GM18526 (cell line): Measurements from ENCODE around the gene USP3.

Experiments
- POLR2A ChIP-seq: IDR thresholded peaks from 3 replicates; pipeline ENCODE4 v1.6.1; 2011; ENCODE audit not compliant: insufficient read length; ENCODE audit errors: extremely low read depth

USP3 gene

DNA sequence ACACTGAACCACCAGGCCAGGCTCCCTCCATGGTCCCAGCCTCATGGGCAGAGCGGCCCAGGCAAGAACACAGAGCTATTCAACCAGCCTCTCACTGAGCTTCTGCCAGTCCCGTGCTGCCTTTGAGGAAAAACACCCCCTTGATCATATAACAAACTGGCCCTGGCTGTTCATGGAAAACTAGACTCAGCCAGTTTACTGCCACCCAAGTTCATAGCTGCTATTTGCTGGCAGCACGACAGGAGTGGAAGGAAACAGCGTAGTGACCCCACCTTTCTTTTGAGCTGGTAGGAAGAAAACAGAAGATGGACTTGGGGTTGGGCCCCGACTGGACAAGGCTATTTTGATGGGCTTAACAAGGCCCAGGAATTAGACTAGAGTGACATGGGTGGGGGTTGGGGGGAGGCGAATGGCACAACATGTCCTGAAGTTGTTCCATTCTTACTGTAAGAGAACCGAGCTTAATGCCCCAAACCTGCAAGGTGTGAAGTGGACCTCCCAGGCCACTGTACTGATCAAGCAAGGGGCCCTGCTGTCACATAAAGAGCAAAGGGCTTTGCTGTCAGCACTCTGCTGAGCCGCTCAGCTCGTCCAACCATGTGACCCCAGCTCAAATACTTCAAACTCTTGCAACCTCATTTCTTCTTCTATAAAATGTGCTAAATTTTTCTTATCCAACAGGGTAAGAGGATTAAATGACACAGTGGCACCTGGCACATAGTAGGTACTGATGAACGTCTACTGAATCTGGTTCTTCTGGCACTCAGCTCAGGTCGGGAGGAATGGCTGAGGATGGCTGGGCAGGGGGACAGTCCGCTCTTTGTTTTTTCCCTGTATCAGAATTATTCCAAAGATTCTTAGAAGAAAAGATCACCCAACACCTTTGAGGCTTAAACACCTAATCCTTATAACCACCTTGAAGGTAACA lies 94.3 kb downstream of the USP3 start:
- no peak for TF ChIP-seq POLR2A

DNA sequence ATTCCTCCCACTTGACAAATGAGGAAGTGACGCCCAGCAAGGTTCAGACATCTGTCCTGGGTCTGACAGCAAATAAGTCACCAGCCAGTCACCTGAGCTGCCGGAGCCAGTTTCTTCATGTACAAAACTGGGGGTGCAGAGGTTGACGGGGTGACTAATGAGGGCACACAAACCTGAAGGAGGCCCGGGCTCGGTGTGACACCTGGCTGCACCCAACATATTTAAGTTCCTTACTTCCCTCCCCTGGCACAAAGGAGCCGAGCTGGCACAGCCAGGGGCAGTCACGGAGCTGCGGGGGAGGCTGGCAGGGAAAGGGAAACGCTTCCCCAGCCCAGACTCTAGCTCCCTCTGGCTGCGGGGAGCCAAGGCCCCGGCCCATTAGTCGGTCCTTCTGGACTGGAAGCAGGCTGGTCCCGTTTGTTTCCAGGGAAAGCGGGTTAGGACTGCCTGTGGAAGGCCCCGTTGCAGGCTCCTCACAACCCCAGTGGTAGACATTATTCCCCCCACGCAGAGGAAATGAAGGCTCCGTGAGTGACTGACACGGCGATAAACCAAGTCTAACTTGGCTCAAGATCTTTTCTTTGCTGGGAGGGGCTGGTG lies 95.1 kb downstream of the USP3 start:
- no peak for TF ChIP-seq POLR2A

DNA sequence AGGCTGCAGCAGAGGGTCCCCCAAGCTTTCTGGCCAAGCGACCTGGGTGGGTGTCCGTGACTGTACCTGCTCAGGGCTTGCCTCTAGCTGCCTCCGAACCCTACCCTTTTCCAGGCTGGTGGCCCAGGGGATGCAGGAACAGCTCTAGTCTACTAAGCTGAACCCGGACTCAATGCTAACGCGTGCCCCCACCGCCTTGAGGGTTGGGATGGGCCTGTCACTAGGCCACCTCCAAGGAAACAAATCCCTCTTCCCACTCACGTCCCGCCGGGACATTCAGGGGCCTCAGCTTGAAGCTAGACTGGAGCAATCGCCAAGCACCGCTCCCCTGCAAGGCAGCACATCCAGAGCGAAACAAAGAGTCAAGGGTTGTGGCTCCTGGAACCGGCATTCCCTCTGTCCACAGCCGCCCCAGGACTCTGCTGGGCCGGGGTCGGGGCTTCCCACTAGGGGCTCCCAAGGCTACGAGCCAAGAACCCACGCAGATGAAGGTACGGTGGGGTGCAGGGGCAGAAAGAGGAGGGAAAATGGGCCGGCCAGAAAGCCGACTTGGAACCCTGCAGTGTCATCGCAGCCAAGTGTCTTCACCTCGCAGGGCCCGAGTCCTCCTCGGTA lies 95.7 kb downstream of the USP3 start:
- TF ChIP-seq POLR2A, result no peak

DNA sequence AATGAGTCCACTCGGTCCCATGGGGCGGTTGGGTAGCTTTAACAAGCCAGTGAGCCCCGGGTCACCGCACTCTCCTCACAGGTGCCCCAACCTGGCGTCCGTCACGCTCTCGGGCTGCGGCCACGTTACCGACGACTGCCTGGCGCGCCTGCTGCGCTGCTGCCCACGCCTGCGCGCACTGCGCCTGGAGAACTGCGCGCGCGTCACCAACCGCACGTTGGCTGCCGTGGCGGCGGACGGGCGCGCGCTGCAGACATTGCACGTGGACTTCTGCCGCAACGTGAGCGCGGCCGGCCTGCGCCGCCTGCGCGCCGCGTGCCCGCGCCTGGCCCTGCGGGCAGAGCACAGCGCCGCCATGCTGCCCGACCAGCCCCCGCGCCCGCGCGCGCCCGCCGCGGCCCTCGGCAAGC lies 96.2 kb downstream of the USP3 start:
- TF ChIP-seq POLR2A, result peak; percentile 82

DNA sequence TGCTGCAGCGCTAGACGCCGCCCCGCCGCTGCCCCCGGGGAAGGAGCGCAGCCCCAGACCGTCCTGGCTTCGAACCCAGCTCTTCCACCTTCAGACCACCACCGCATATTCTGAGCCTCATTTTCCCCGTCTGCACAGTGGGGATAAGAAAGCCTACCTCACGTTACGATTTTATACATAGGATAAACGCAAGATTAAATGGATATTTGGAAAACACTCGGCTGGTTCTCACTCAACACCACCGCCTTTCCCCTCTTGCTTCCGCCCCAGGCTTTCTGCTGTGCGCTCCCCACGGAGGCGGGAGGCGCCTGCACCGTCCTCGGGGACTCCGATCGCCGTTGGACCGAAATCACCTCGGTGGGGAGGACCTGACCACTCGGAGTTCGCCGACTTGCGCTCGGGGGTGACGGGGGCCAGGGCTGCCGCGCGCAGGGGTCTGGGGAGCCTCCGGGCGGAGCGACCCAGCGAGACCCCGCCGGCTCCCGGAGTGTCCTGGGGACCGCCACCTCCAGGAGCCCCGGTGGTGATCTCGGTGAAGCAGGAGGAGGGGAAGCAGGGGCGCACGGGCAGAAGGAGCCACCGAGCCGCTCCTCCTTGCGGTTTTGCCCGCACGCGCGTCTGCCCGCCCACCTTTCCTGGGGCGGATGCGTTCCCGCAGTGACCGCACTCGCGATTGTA lies 96.8 kb downstream of the USP3 start:
- TF ChIP-seq POLR2A, result peak; percentile 27

DNA sequence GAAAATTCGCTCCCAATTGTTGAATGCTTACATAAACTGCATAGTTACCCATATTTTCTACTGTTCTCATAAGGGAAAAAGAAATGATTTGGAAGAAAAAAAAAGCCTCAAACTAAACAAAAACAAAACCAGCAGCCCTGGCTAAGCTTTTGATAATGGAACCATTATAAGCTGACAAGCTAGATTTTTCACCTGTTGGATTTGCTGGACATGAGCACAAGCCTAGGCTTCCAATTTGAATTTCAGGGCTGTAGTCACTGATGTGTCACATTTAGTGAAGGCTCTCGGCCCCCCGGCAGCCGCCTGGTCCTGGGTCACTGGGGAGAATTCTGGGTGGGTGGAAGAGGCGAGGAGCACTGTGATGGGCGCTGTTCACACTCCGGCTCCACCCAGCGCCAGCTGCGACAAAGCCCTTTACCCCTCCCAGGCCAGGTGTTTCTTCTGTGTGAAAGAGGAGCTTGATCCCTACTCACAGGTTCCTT lies 97.4 kb downstream of the USP3 start:
- TF ChIP-seq POLR2A, result no peak

DNA sequence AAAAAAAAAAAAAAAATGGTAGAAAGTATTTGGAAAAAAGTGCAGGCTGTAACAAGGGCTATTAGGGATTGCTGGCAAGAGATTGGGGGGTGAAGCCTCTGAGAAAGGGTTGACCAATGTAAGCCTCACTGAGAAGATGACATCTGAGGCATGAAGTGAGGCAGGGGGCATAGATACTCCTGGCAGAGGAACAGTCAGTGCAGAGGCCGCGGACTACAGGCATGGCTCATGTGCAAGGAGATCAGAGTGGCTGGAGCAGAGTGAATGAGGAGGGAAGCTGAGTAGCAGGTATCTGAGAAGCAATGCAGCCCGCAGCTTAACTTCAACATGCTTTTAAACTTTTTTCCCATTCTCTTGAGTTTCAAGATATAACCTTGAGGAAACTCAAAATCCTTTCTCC lies 98.2 kb downstream of the USP3 start:
- no peak for TF ChIP-seq POLR2A

DNA sequence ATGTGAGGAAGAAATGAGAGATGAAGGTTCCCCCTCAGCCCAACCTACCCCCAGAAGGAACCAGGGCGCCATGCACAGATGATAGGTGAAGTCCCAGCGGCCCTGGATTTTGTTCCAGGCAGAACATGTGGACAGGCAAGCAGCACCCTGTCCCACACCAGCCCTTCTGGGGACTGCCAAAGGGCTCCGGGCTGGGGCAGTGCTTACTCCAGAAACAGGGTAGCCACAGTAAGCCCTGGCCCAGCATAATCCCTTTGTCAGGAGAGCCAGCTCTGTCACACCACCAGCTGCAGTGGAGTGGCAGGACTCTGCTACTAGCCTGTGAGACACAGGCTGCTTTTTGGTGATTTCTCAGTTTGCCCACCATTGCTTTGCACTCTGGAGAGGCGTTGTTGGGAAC lies 99.1 kb downstream of the USP3 start:
- TF ChIP-seq POLR2A, result no peak

DNA sequence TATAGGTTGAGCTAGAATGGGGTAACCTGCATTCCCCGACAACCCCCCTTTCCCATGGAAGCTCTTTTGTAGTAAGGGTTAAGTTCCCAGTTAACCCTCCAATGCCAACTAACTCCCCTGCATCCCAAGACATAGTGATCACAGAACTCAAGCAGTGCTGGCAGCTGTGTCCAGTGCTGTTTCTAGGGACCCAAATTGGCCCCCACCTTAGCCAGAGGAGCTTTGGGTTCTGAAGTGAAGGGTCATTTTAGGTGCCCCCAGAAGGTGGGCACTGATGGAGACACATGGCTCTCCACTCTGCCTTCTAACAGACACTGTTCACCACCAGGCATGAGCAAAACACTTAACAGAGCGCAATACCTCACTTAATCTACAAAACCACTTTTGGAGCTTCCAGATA lies 99.9 kb downstream of the USP3 start:
- no peak for TF ChIP-seq POLR2A

DNA sequence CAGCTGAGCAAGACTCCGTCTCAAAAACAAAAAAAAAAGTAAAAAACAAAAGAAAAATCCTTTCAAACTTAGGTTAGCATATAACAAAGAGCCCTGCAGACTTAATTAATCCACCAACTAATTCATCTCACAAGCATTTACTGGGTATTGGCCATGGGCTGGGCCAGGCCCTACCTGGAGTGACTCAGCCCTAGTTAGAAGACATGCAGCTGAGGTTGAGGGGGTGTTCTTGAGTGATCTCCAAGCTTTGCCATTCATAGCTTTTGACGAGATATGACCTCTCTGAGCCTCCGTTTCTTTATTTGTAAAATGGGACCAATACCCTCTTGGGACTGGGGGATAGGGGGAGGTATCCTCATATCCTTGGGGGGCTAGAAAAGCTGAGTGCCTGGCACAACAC lies 100.6 kb downstream of the USP3 start:
- TF ChIP-seq POLR2A, result no peak

DNA sequence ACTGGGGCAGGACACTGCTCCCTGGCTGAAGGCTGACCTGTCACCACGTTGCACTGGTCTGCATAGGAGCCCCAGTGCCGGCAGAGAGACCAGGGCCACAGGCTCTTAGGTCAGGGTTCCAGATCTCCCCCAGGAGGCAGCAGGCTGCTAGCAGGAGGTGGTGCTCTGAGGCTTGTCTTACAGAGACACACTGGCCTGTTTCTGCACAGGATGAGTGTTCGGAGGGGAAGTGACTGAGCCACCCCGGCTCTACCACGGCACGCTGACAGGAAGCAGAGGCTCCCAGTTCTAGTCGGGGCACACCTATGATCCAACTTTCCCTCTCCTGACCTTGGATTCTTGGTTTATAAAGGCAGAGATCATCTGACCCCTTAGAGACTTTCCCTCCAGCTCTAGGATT lies 101.4 kb downstream of the USP3 start:
- TF ChIP-seq POLR2A, result no peak

DNA sequence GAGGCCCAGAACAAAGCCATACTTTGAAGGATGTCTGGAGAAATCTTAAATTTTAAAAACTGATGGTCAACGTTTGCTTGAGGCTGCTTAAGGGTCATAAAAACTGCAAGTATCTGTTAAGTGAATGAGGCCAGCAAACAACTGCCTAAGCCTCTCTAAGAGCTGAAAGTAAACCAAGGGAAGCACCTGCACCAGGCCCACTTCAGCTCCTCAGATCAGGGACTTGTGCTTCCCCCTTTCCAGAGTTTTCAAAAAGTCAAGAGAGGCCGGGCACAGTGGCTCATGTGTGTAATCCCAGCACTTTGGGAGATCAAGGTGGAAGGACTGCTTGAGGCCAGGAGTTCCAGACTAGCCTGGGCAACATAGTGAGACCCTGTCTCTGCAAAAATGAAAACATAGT lies 101.9 kb downstream of the USP3 start:
- TF ChIP-seq POLR2A, result no peak

DNA sequence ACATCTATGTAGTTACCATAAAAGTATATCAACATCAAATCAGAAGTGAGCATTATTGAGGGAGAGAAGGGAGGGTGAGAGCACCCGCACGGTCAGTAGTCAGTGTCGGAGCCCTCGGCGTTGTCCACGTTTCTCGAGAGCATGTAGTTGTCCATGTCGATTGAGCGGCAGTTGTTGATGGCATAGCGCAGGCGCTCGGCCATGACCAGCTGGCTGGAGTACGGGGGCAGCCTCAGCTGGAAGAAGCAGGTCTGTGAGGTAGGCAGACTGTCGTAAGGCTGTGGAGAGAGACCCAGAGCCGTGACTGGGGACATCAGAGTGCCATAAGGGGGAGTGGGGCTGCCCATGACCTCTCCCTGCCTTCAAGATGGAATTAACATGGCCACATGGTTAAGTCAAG lies 104.6 kb downstream of the USP3 start:
- TF ChIP-seq POLR2A, result no peak

DNA sequence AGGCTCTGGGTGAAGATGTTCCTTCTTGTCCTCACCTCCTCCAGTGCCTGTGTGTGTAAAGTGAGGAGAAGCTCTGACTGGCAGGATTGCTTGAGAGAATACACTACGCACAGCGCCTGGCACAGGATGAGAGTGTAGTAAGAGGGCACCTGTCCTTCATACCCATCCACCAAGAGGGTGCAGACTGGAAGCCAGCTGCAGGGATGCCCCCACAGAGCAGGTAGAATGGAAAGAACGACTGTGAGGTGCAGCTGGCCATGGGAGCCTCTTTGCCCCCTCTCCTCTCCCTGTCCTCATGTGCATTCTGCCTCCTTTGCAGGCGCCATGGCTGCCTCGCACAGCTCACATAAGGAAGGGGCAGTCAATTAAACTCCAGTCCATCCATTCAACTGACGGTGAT lies 105.1 kb downstream of the USP3 start:
- TF ChIP-seq POLR2A, result no peak

DNA sequence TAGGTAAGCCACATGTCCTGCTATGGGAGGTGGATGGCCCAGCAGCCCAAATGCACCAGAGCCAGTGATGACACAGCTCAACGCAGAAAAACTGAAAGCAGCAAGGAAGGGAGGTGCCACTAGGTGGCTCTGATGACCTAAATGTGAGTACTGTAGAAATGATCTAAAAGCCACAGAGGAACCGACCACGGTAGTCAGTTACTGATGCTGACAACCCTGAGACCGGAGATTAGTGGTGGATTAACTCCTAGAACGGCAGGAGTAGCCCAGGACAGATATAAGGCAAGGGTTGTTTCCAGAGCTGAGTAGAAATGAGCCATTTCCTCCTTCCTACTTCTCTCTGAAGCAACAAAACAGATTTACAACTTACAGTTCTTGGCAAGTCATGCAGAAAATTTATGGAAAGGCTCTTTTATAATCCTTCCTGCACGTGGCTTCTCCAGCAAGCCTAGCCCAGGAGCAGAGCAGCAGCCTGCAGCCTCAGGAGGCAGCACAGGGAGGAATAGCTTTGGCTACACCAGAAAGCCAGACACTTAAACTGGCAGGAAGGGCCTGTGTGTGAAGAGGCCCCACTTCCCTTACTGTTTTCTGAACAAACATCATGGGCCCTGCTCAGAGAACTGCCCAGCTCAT lies 105.9 kb downstream of the USP3 start:
- TF ChIP-seq POLR2A, result no peak
